GM12878 (cell line): Measurements from ENCODE around the gene PDZK1IP1. TPM values are rescaled to one million over a fixed set of nuclear protein-coding genes. Genes with fewer than 3 reads are reported as not detected.

Experiments
- ATAC-seq: fragments of 200-7000 bp; cut with Tn5 transposase; 3 replicates; pipeline ENCODE4 v1.9.1; 2020; ENCODE audit warnings: mild to moderate bottlenecking, moderate library complexity
- BruUV-seq: library from RNA; stranded (reverse); fragments of 400-500 nt; replicated peaks from 2 replicates; lab custom pipeline; 2021; lab: Mats Ljungman, UMichigan
- CTCF ChIA-PET: fragments of 300-600 bp; sonication (Branson Sonifier 250); formaldehyde crosslinking; extraction: SDS; loops from one replicate; lab custom pipeline; 2021; ENCODE audit warnings: inconsistent platforms; lab: Yijun Ruan, JAX
- POLR2A ChIA-PET: fragments of 350-600 bp; formaldehyde crosslinking; extraction: SDS; loops from one replicate; lab custom pipeline; 2021; ENCODE audit warnings: inconsistent platforms; lab: Charles Lee
- RAD21 ChIA-PET: fragments of 300-600 bp; sonication (Branson Sonifier 250); formaldehyde crosslinking; loops from one replicate; lab custom pipeline; 2023; ENCODE audit warnings: antibody characterized with exemption; ENCODE audit not compliant: unreplicated experiment; lab: Charles Lee
- SMC1A ChIA-PET: fragments of 300-600 bp; sonication (Branson Sonifier 250); formaldehyde crosslinking; loops from one replicate; lab custom pipeline; 2023; ENCODE audit not compliant: unreplicated experiment, uncharacterized antibody; lab: Charles Lee
- DNase-seq: peaks from one replicate; pipeline ENCODE4 v3.0.0-alpha.2; 2011; ENCODE audit warnings: low read depth, low spot score
- FAIRE-seq: peaks from 3 replicates; lab custom pipeline; 2011; peaks lifted over from hg19 to GRCh38; lab: Jason Lieb, UNC
- H2AFZ ChIP-seq: 2 replicates; pipeline ENCODE4 v1.6.0; 2011; ENCODE audit warnings: low read depth, low read length, control low read depth; ENCODE audit not compliant: control insufficient read depth
- H3K27ac ChIP-seq: 2 replicates; pipeline ENCODE4 v1.5.1; 2011; ENCODE audit warnings: control low read depth; ENCODE audit not compliant: control insufficient read depth, insufficient read depth
- H3K27me3 ChIP-seq, 2 experiments: replicated peaks in 1 of 2; 2 replicates each; pipeline versions ENCODE4 v1.6.0 to v1.6.1; 2011; ENCODE audit warnings: low read length in 1 of 2; ENCODE audit not compliant: control insufficient read depth in 2 of 2, insufficient read depth in 2 of 2
- H3K36me3 ChIP-seq, 2 experiments: 2 replicates each; pipeline ENCODE4 v1.5.1; 2011; ENCODE audit warnings: low read length in 1 of 2; ENCODE audit not compliant: control insufficient read depth in 2 of 2, insufficient read depth in 2 of 2
- H3K4me1 ChIP-seq: 2 replicates; pipeline ENCODE4 v1.6.1; 2011; ENCODE audit warnings: mild to moderate bottlenecking, low read length, moderate library complexity, mixed read lengths; ENCODE audit not compliant: control insufficient read depth, insufficient read depth
- H3K4me2 ChIP-seq: 2 replicates; pipeline ENCODE4 v1.6.0; 2011; ENCODE audit warnings: control low read depth; ENCODE audit not compliant: control insufficient read depth, insufficient read depth
- H3K4me3 ChIP-seq: fragments of 200-600 bp; sonication (generic); 2 replicates; pipeline ENCODE4 v1.5.1; 2016
- H3K79me2 ChIP-seq: 2 replicates; pipeline ENCODE4 v1.6.0; 2011; ENCODE audit warnings: low read length; ENCODE audit not compliant: control insufficient read depth, insufficient read depth
- H3K9ac ChIP-seq: 2 replicates; pipeline ENCODE4 v1.8.0; 2011; ENCODE audit warnings: low read length, control low read depth, mixed read lengths; ENCODE audit not compliant: control insufficient read depth, insufficient read depth
- H3K9me3 ChIP-seq: replicated peaks from 3 replicates; pipeline ENCODE4 v1.5.1; 2011; ENCODE audit warnings: mild to moderate bottlenecking, low read length; ENCODE audit not compliant: control insufficient read depth, insufficient read depth
- H4K20me1 ChIP-seq: 2 replicates; pipeline ENCODE4 v1.6.0; 2011; ENCODE audit not compliant: control insufficient read depth, insufficient read depth
- FOS ChIP-seq: IDR thresholded peaks from 3 replicates; pipeline ENCODE4 v1.6.1; 2011; ENCODE audit warnings: borderline replicate concordance; ENCODE audit not compliant: insufficient read length; ENCODE audit errors: extremely low read depth
- IRF3 ChIP-seq: fragments of 450-650 bp; IDR thresholded peaks from 2 replicates; pipeline ENCODE4 v1.6.1; 2014; ENCODE audit warnings: mild to moderate bottlenecking
- KAT2A ChIP-seq: conservative IDR thresholded peaks from 2 replicates; pipeline ENCODE4 v1.6.1; 2011; ENCODE audit warnings: low read depth, low read length; ENCODE audit not compliant: control insufficient read depth
- PKNOX1 ChIP-seq: fragments of 450-650 bp; IDR thresholded peaks from 2 replicates; pipeline ENCODE4 v1.6.1; 2016; ENCODE audit warnings: mild to moderate bottlenecking
- RFX5 ChIP-seq: IDR thresholded peaks from 2 replicates; pipeline ENCODE4 v1.6.1; 2011; ENCODE audit warnings: low read depth, low read length, improper control_type of control experiment
- SUPT20H ChIP-seq: IDR thresholded peaks from 2 replicates; pipeline ENCODE4 v1.6.1; 2011; ENCODE audit warnings: low read depth, mild to moderate bottlenecking, low read length, moderate library complexity, borderline replicate concordance; ENCODE audit not compliant: control insufficient read depth
- TAF1 ChIP-seq: IDR thresholded peaks from 2 replicates; pipeline ENCODE4 v1.6.1; 2011; ENCODE audit warnings: mild to moderate bottlenecking, low read depth, low read length, borderline replicate concordance
- TARDBP ChIP-seq: IDR thresholded peaks from 2 replicates; pipeline ENCODE4 v1.6.1; 2016; ENCODE audit warnings: borderline replicate concordance
- TCF12 ChIP-seq: IDR thresholded peaks from 2 replicates; pipeline ENCODE4 v1.6.1; 2011; ENCODE audit warnings: low read depth, mild to moderate bottlenecking, low read length
- ZBED1 ChIP-seq: IDR thresholded peaks from 2 replicates; pipeline ENCODE4 v1.6.1; 2016; ENCODE audit warnings: borderline replicate concordance
- ZNF217 ChIP-seq: fragments of 450-650 bp; IDR thresholded peaks from 2 replicates; pipeline ENCODE4 v1.6.1; 2017; ENCODE audit warnings: antibody characterized with exemption, mild to moderate bottlenecking
- ZNF384 ChIP-seq: IDR thresholded peaks from 2 replicates; pipeline ENCODE4 v1.6.1; 2012; ENCODE audit warnings: low read depth, mild to moderate bottlenecking, low read length, improper control_type of control experiment, borderline replicate concordance
- WGBS: methylation state at CpG from one replicate; pipeline ENCODE4 v1.1.6; 2016; ENCODE audit warnings: low lambda C conversion rate; ENCODE audit not compliant: insufficient replicate concordance, insufficient coverage; ENCODE audit errors: missing lambda C conversion rate; 5-methylcytosine and 5-hydroxymethylcytosine counted together
- in situ Hi-C: fragments of 300-500 bp; cut with MboI; formaldehyde crosslinking; loops from 9 replicates; pipeline ENCODE4 v1.14.3; 2018; ENCODE audit warnings: mixed read lengths
- intact Hi-C: fragments of 100-400 bp; cut with micrococcal nuclease; formaldehyde crosslinking; loops from one replicate; pipeline ENCODE4 v1.14.2; 2022; ENCODE audit not compliant: unreplicated experiment
- polyA plus RNA-seq, 11 experiments: library from polyadenylated mRNA; depleted of rRNA in 4 of 11; unstranded in 6 of 11; stranded (reverse) in 5 of 11; fragments of >200 nt; fragmentation: Nextera tagmentation in 4 of 11; fragmentation: Illumina TruSeq in 1 of 11; extraction: Ambion mirVana in 4 of 11; extraction: Trizol in 1 of 11; gene quantifications; 1 replicate in 1 of 11; 2 replicates in 10 of 11; pipeline versions ENCODE4 v1.2.1 to v1.2.3, GENCODE V29; 2011 to 2016; ENCODE audit warnings: inconsistent platforms in 2 of 11, missing spikeins in 2 of 11, low read depth in 1 of 11
- total RNA-seq, 4 experiments: library from RNA; depleted of rRNA in 3 of 4; stranded (reverse); fragments of >200 nt in 3 of 4; fragmentation: Illumina TruSeq in 1 of 4; extraction: Trizol in 1 of 4; gene quantifications; 2 replicates each; pipeline versions ENCODE4 v1.2.1 to v1.2.3, GENCODE V29; 2013 to 2021

The PDZK1IP1 gene
- total and polyA plus RNA-seq, 10 of the 15 experiments (the other 5 are each of a cell fraction or from before 2014, with no cell fraction given) = not detected

GRCh38 chr1:47189844-47190508 lies at the start of gene PDZK1IP1 (continued):
- no peak for TF ChIP-seq ZBED1
- no peak for TF ChIP-seq PKNOX1
- TF ChIP-seq TAF1 = no peak
- no peak for TF ChIP-seq SUPT20H
- no peak for TF ChIP-seq ZNF384
- TF ChIP-seq IRF3 = no peak
- TF ChIP-seq ZNF217 = no peak
- no peak for TF ChIP-seq FOS

DNA sequence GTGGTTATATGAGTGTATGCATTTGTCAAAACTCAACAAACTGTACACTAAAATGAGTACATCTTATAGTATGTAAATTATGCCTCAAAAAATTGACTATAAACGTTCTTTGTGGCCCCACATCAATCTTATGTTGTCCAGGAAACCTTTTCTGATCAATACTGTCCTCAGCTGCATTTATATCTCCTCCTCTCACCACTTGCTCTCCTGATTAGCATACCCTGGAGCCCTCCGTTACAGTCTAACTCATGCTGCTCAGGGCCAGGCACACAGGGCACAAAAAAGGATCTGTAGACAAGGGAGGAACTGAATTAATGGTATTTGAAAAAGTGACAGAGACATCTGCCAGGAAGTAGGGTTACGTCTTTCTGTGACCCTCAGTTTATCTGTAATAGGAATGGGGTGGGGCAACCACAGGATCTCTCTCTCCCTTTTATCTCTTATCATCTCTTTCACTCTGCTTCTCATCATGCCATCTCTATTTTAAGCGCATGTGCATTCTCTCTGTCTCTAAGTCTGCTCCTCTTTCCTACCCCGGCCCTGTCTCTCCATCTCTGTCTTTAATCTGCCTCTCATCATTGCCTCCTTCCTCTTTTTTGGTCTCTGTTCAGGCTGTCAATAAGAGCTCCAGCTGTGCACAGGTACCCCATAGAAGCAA lies 49.2 kb upstream of the PDZK1IP1 start:
- H4K20me1 ChIP-seq = no peaks in the 10 kb centered on the region
- ATAC-seq (no peak), DNase-seq (no peak), FAIRE-seq (no peak)
- in situ Hi-C loops = no loop called here
- no TSS peak for BruUV-seq
- no peaks in the 10 kb centered on the region for H3K27me3 ChIP-seq
- ChIA-PET POLR2A (no interaction called here), CTCF (interaction anchor here (0.6 to 1.1 kb wide), 2 partner anchors 24 to 240 kb away, joined by 3 to 4 read pairs; no protein-coding TSS in a partner anchor), RAD21 (no interaction called here), SMC1A (no interaction called here)
- no peaks in the 10 kb centered on the region for H3K4me1 ChIP-seq
- H3K36me3 ChIP-seq = no peaks in the 10 kb centered on the region
- TF ChIP-seq TCF12 (no peak), KAT2A (no peak), TARDBP (no peak), RFX5 (no peak)
- intact Hi-C loops = no loop called here
- H3K79me2 ChIP-seq = no peaks in the 10 kb centered on the region
- no peak overlapping the region for H2AFZ ChIP-seq
- H3K27ac ChIP-seq = no peak overlapping the region
- H3K9ac ChIP-seq = no peak overlapping the region
- WGBS = 30% methylated on average over 5 of the region's 5 CpGs
- no peak overlapping the region for H3K4me2 ChIP-seq
- H3K4me3 ChIP-seq = no peak overlapping the region
- H3K9me3 ChIP-seq = no peaks in the 10 kb centered on the region
